HEK293 (cell line): ENCODE results near the gene POLD3.

Experiments
- CTCF ChIA-PET: fragments of 350-600 bp; formaldehyde crosslinking; extraction: SDS; loops from one replicate; lab custom pipeline; 2021; ENCODE audit warnings: antibody characterized with exemption; lab: Yijun Ruan, JAX
- POLR2A ChIA-PET: fragments of 300-600 bp; formaldehyde crosslinking; extraction: SDS; loops from one replicate; lab custom pipeline; 2020; ENCODE audit warnings: antibody characterized with exemption, inconsistent platforms; lab: Yijun Ruan, JAX
- H3K27ac ChIP-seq: fragments of 200-500 bp; sonication (Bioruptor generic); 2 replicates; pipeline ENCODE4 v1.5.1; 2014; ENCODE audit warnings: low read depth, low read length, control low read depth, inconsistent platforms; ENCODE audit errors: extremely low read depth
- H3K36me3 ChIP-seq, 2 experiments: fragments of 200-500 bp in 1 of 2; sonication (Bioruptor generic) in 1 of 2; 1 replicate in 1 of 2; 2 replicates in 1 of 2; pipeline ENCODE4 v1.5.1; 2014 to 2017; ENCODE audit warnings: inconsistent platforms in 2 of 2, low read length in 2 of 2; ENCODE audit not compliant: control insufficient read depth in 2 of 2, insufficient read depth in 1 of 2
- H3K4me1 ChIP-seq: fragments of 200-500 bp; sonication (Bioruptor generic); 2 replicates; pipeline ENCODE4 v1.5.1; 2014; ENCODE audit warnings: mild to moderate bottlenecking, low read length, inconsistent platforms; ENCODE audit not compliant: control insufficient read depth, insufficient read depth
- H3K4me3 ChIP-seq: 2 replicates; pipeline ENCODE4 v1.5.1; 2011; ENCODE audit warnings: low read depth, mild to moderate bottlenecking, control low read depth, low read length, moderate library complexity
- H3K9me3 ChIP-seq: fragments of 200-500 bp; sonication (Bioruptor generic); 2 replicates; pipeline ENCODE4 v1.5.1; 2014; ENCODE audit warnings: low read depth, low read length, inconsistent platforms; ENCODE audit not compliant: control insufficient read depth, insufficient read depth
- ATF2 ChIP-seq: fragments of 450-650 bp; formaldehyde crosslinking; IDR thresholded peaks from 2 replicates; pipeline ENCODE4 v1.5.1; 2016; ENCODE audit warnings: missing biosample characterization, missing genetic modification characterization, low read depth
- KLF1 ChIP-seq: fragments of 450-650 bp; formaldehyde crosslinking; IDR thresholded peaks from 2 replicates; pipeline ENCODE4 v1.5.1; 2016; ENCODE audit warnings: missing biosample characterization, missing genetic modification characterization
- PRDM1 ChIP-seq: fragments of 450-650 bp; formaldehyde crosslinking; IDR thresholded peaks from 2 replicates; pipeline ENCODE4; 2016; ENCODE audit warnings: missing biosample characterization, missing genetic modification characterization
- SP3 ChIP-seq: fragments of 450-650 bp; formaldehyde crosslinking; IDR thresholded peaks from 2 replicates; pipeline ENCODE4 v1.5.1; 2016; ENCODE audit warnings: missing biosample characterization, missing genetic modification characterization
- TCF7L2 ChIP-seq: IDR thresholded peaks from 2 replicates; pipeline ENCODE4 v1.6.1; 2011; ENCODE audit warnings: low read depth, mild to moderate bottlenecking, inconsistent platforms, low read length, moderate library complexity, borderline replicate concordance
- ZBTB11 ChIP-seq: fragments of 450-650 bp; formaldehyde crosslinking; conservative IDR thresholded peaks from 2 replicates; pipeline ENCODE4 v1.5.1; 2016; ENCODE audit warnings: low read depth, missing biosample characterization, missing genetic modification characterization
- ZBTB26 ChIP-seq: fragments of 450-650 bp; formaldehyde crosslinking; optimal IDR thresholded peaks from 2 replicates; pipeline ENCODE3; 2016; ENCODE audit warnings: missing biosample characterization, mild to moderate bottlenecking, missing genetic modification characterization
- ZFHX2 ChIP-seq: fragments of 450-650 bp; formaldehyde crosslinking; conservative IDR thresholded peaks from 2 replicates; pipeline ENCODE4 v1.5.1; 2016; ENCODE audit warnings: missing biosample characterization, missing genetic modification characterization
- ZFP3 ChIP-seq: fragments of 450-650 bp; formaldehyde crosslinking; IDR thresholded peaks from 2 replicates; pipeline ENCODE4 v1.5.1; 2016; ENCODE audit warnings: low read depth, missing biosample characterization, missing genetic modification characterization
- ZNF138 ChIP-seq: fragments of 450-650 bp; formaldehyde crosslinking; IDR thresholded peaks from 2 replicates; pipeline ENCODE4 v1.5.1; 2016; ENCODE audit warnings: missing biosample characterization, missing genetic modification characterization, borderline replicate concordance
- ZNF18 ChIP-seq: fragments of 450-650 bp; formaldehyde crosslinking; IDR thresholded peaks from 2 replicates; pipeline ENCODE4 v1.5.1; 2016; ENCODE audit warnings: missing biosample characterization, missing genetic modification characterization
- ZNF19 ChIP-seq: fragments of 450-650 bp; formaldehyde crosslinking; IDR thresholded peaks from 2 replicates; pipeline ENCODE4; 2016; ENCODE audit warnings: missing biosample characterization, missing genetic modification characterization, low read depth
- ZNF623 ChIP-seq: fragments of 450-650 bp; formaldehyde crosslinking; IDR thresholded peaks from 2 replicates; pipeline ENCODE4 v1.5.1; 2016; ENCODE audit warnings: missing biosample characterization, missing genetic modification characterization
- ZNF692 ChIP-seq: fragments of 450-650 bp; formaldehyde crosslinking; IDR thresholded peaks from 2 replicates; pipeline ENCODE4 v1.5.1; 2016; ENCODE audit warnings: missing biosample characterization, missing genetic modification characterization
- ZNF701 ChIP-seq: fragments of 450-650 bp; formaldehyde crosslinking; IDR thresholded peaks from 2 replicates; pipeline ENCODE4 v1.5.1; 2016; ENCODE audit warnings: missing biosample characterization, missing genetic modification characterization

Gene POLD3

GRCh38 chr11:74612877-74613276 is 20.5 kb downstream of the POLD3 start (continued):
- no peak for TF ChIP-seq ZBTB11
- no peak for TF ChIP-seq ZBTB26 (tag by site-specific recombination)

- no peak for TF ChIP-seq ZNF692 (tag by site-specific recombination)
- TF ChIP-seq ZNF19 (tag by site-specific recombination): no peak
- TF ChIP-seq ZNF138 (tag by site-specific recombination): no peak
- no peak for TF ChIP-seq ZFHX2 (tag by site-specific recombination)
- no peak for TF ChIP-seq ZNF623 (tag by site-specific recombination)
- no peak for TF ChIP-seq ATF2 (tag by site-specific recombination)
- no peak for TF ChIP-seq KLF1 (tag by site-specific recombination)
- TF ChIP-seq TCF7L2: no peak
- TF ChIP-seq ZNF18 (tag by site-specific recombination): no peak
- TF ChIP-seq ZNF701 (tag by site-specific recombination): no peak
- TF ChIP-seq PRDM1 (tag by site-specific recombination): no peak
- TF ChIP-seq ZFP3 (tag by site-specific recombination): no peak
- TF ChIP-seq SP3 (tag by site-specific recombination): no peak
- Histone ChIP-seq H3K4me3 (no peak overlapping the region), H3K36me3 (peaks cover 17 to 82% of the 10 kb centered on the region in 2 experiments; a peak in 2 of 3 replicates), H3K4me1 (no peaks in the 10 kb centered on the region), H3K27ac (no peak overlapping the region), H3K9me3 (no peaks in the 10 kb centered on the region)
- POLR2A ChIA-PET: no interaction called here
- CTCF ChIA-PET: interaction anchor here (0.6 to 0.8 kb wide), 4 partner anchors 14 to 102 kb away, joined by 3 to 4 read pairs (median 3); no protein-coding TSS in a partner anchor
These were observed 22.9 kb downstream of the POLD3 start for GRCh38 chr11:74615311-74615710.
